GM19193 (cell line): ENCODE data around the gene ASB6.

ENCODE experiments used
- POLR2A ChIP-seq: IDR thresholded peaks from 4 replicates; pipeline ENCODE4 v1.6.1; 2011; ENCODE audit not compliant: insufficient read depth, insufficient read length; ENCODE audit errors: extremely low read depth

Gene ASB6

DNA sequence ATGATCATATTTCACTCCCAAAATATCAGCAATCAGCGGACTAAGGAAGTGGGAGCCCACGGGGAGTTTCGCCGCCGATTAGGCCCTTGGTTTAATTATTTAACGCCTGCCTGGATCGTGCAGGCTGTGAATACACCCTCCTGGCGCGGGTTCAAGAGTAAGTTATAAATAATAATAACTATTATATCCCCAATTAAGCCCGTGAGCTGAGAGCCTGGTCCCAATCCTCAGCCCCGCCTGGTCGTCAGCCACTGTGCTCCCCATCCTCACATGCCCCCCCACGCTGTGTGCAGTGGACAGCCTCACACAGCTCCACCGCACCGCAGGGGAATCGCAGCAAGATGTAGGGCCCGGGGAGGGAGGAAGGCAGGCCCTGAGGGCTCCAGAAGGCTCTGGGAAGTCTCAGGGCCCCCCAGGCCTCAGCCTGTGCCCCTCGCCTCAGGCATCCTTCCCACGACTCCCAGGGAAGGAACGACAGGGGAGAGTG lies 12.6 kb upstream of the ASB6 start:
- no peak for TF ChIP-seq POLR2A

DNA sequence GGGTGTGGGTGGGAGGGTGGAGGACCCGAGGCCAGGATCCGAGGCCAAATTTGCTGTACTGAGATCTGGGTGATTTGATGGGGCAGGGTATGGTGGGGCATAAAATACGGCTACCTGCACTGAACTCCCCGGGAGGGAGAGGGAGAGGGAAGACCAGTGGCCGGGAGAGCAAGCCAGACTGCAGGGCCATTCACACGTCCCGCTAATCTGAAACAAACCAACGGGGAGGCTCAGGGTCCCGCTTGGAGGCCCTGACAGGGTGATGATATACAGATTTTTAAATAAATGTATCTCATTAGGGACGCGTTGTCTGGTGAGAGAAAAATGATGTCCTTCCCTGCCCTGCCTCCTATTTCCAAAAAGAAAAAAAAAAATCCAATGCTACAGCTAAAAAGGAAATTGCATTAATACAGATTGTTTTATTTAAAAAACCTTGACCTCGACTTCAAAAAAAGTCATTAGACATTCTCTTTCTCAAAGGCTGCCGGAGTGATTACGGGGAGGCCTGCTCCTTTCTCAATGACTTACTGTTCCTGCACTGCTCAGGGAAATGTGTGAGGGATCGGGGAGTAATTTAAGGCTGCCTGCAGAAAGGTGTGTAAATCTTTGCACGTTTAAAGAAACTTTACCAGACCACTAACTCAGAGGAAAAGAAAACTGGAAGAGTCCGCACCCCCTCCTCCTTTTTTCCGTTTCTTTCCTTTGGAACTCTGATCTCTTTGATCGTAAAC lies 12.0 kb upstream of the ASB6 start:
- TF ChIP-seq POLR2A = no peak

DNA sequence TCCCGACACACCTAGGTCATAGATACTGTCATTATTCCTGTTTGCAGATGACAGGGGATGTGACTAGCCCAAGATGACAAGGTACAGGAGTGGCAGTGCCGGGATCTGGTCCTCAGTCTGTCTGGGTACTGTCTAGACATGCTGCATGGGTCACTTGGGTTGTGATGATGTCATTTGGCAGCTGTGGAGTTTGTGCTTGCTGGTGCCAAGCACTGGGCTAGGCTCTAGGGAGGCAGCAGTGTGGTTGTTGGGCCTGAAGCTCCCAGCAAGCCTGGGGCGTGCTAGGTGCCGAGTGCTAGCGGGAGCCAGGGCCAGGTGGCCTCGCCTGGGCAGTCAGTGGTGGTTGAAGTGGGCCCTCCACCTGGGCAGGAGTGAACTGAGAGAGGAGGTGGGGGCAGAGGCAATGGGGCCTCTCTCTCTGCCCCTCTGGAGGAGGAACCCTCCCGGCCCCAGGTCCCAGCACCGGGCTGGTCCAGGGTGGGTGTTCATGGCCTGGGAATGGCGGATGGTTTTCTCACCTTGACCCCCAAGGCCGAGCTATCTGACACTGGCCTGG lies 8.8 kb upstream of the ASB6 start:
- no peak for TF ChIP-seq POLR2A

DNA sequence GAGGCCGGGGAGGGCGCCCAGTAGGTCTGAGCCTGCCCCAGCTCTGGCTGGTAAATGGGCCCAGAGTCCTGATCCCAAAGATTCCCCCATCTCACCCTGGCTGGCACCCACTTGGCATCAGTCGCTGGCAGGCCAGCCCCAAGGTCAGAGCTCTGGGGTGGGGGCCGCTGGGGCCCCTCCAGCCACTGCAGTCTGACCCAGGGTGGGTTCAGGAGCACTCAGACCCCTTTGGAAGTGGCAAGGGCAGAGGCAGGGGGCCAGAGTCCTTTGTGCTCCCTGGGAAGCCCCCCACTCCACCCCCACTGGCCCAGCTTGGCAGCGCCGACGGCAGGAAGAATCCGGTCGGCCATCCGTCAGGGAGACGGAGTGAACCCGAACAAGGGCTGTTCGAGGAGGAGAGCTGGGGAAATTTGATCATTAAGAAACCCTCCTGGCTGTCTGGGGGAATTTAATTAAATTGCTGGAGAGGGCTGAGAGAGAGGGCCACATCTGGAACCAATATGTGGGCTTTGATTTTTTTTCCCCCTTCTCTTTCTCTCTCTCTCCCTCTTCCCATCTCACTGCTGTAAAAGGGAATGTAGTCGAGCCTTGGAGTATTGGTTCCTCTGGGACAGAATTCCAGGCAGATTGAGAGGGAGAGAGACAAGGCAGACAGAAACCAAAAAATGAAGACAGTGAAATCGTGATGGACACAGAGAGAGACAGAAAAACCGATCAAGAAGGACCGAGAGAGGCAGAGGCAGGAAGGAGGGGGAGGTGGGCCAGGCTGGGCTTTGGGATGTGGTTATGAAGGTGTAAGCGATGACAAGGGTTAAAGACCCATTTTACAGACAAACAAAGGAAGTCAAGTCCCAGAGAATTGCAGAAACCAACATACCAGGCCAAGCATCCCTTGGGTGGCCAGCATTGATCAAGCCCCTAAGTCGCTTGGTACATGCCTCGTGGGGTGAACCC lies 8.1 kb upstream of the ASB6 start:
- TF ChIP-seq POLR2A = no peak

DNA sequence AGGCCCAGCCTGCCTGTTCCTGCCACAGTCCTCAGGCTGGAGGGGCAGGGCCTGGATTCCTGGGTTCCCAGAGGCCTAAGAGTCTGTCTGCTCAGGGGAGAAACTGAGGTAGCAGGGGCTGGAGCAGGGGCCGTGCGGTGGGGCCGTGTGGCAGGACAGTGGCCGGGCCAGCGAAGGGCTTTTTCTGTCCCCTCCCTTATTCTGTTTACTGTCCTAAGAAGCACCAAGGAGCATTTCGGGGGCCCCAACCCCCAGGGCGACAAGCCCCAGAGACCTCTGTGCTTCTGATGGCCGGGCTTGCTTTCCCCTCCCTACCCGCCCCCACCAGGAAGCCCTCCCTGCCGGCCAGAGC lies 6.8 kb upstream of the ASB6 start:
- no peak for TF ChIP-seq POLR2A

DNA sequence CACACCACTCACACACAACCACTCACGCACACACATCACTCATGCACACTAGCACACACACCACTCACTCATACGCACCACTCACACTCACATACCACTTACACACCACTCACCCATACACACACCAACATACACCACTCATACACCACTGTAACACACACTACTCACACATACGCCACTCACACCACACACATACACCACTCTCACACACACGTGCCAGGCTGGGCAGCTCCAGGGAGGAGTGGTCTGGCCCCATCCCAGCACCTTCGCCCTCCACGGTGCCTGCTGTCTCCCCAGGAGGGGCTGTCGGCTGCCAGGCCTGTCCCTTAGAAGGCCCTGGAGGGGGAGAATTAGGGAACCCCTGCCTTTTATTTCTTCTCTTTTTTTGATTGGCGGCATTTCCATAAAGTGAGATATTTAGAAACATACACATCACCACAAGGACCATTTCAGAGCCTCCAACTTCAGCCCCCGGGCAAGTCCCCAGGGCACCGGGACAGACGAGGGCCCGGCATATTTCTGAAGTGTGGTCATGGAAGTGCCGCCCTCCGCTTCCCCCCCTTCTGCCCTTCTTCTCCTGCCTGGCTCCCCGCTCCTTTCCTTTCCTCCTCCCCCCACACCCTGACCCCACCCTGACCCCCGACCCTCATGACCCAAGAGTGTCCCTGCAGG lies 6.3 kb upstream of the ASB6 start:
- no peak for TF ChIP-seq POLR2A

DNA sequence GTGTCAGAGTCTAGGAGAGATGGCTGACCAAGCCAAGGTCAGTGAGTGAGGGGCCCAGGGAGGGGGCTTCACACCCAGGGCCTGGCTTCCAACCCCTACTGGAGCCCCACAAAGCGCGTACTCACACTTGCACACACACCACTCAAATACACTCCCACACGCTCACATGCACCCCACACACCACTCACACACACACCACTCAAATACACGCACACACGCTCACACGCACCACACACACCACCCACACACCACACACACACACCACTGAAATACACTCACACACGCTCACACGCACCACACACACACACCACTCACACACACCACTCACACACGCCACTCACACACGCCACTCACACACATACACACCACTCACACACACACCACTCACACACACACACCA lies 5.7 kb upstream of the ASB6 start:
- no peak for TF ChIP-seq POLR2A

DNA sequence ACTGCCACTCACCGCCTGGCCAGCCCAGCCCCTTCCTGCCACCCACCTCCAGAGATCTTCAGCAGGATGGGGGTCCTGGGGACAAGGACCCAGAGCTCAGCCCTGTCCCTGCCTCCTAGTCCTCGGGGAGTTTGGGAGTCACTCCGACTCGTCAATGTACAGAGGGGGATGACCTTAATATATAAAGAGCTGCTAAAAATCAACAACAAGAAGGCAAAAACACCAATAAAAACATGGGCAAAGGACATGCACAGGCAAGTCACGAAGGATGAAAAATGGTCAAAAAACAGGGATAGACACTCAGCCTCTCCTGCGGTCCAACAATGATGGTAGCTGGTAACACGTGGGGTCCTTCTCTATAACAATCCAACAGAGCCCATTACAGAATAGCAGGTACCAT lies 4.7 kb upstream of the ASB6 start:
- TF ChIP-seq POLR2A = no peak

DNA sequence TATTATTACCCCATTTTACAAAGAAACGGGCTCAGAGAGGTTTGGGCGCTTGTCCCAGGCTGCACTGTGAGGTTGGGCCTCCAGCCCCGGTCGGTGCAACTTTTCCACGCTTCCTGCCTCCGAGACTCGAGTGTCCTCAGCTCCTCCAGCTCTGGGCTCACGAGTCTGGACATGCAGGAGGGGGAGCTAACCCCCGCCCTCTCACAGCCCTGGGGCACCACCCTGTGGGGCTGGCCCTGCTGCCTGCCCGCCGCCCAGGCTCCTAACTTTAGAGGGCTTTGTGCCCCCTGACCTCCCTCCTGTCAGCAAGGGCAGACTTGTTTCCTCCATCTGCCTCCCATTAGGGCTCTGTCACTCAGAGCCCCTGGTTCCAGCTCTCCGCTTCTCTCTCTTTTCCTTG lies 4.3 kb upstream of the ASB6 start:
- no peak for TF ChIP-seq POLR2A

DNA sequence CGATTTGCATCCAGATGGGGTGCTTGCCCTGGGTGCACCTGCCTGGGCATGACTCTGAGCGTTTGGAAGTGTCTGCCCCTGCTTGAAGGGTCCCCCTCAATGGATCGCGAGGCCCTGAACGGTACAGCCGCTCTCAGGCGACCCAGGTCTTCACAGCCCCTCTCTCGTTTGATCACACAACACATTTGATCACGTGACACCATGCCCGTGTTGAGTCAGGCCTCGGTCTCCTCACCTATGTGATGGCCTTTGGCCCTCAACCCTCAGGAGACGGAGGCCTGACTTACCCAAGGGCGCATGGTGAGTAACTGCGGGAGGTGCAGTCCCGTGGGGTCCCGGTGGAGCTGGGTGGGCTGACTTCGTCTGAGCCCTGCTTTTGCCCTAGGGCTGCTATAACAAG lies 3.0 kb upstream of the ASB6 start:
- no peak for TF ChIP-seq POLR2A

DNA sequence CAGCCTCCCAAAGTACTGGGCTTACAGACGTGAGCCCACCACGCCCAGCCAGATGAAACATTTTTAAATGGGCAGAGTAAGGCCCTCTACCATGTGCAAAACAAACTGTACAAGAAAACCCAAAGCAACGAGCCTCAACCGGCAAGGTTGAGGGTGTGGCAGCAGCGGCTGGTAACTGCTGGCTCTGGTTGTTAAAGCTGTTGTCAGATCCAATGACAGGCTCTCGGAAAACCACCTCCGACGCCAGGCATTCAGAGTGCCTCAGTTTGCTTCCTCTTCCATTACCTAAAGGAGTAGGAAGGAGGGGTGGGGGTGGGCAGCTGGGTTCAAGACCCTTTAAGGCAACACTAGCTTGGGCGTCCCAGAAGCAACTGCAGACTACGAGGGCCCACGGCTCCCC lies 2.4 kb upstream of the ASB6 start:
- TF ChIP-seq POLR2A = no peak

DNA sequence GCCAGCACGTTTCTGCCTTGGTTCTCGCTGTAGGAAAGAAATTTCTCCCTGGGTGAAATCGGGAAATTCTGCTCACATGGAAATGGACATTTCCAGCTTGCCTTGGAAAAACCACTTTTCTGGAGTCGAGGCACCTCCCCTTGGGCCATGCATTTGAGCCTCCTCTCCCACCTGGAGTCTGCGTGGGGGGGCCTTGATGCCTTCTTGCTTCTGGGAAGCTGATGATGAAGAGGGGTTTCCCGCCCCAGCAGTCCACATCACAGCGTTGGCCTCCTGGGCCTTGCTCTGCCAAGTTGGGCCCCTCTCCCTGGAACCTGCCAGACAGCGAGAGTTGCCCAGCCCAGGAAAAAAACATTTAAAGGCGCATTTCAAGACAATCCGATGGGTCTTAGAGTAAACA lies 1.8 kb upstream of the ASB6 start:
- no peak for TF ChIP-seq POLR2A

DNA sequence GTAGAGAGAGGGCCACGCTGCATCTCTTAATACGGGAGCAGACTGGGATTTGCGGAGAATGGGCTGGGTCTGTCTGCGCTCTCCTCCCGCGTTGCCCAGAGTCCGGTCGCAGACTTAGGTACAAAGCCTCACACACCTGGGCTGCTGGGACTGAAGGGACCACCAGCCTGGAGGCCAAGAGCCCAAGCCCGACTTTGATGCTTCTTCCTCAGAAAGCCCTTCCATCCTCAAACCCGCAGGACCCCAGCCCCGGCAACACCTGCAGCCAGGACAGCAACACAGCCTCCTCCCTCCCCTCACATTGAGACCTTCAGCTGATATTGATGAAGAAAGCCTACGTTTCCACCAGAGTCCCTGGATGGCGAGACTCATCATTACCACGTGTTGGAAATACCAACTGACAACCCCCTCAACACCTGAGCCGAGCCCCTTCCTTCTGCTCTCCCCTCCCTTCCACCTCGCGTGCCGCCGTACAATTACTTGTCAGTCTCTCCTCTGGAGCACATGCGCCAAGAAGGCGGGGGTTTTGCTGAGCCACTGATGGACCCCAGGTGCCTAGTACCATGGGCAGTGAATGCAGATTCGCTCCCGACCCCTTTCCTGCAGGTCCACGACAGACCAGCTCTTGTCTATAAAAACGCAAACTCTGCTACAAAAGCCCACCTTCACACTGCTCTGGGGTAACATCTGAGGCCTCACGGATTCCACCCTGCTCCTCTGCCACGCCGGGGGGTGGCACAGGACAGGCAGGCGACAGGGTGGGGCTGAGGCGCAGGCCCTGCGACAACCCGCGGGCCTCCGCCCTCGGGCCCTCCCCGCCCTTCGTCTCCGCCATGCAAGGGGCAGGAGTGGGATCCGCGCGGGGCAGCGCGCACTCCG lies 841 bp downstream of the ASB6 start:
- no peak for TF ChIP-seq POLR2A

DNA sequence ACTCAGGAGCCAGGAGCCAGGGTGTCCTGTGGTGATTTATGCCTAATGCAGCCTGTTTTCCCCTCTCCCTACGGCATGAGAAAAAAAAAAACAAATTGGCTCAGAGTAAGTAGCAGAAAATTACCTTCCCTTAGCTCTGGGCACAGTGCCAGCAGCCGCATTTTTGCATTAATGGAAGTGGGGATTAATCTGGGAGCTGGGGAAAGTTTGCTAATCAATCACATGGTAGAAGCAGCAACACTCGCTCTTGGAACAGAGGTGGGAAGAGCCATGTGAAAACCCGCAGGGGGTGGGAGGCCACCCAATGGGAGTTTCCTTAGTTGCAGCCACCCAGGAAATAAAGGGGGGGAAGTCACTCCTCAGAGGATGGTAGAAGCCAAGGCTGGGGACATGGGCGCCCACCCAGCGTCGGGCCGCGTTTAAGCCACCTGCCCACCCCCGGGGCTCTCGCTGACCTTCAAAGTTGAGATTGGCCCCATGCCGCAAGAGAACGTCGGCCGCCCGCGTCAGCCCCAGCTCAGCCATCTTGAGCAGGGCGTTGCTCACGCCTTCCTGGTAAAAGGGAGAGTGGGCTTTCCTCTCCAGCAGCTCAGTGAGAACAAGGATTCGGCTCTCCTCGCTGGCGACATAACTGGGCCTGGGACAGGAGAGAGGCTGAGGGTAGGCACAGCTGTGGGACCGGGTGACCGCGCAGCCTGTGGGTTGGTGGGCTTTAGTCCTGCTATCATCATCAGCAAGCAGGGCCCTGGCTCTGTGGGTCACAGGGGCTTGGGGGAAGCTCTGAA lies 1.7 kb downstream of the ASB6 start:
- no peak for TF ChIP-seq POLR2A

DNA sequence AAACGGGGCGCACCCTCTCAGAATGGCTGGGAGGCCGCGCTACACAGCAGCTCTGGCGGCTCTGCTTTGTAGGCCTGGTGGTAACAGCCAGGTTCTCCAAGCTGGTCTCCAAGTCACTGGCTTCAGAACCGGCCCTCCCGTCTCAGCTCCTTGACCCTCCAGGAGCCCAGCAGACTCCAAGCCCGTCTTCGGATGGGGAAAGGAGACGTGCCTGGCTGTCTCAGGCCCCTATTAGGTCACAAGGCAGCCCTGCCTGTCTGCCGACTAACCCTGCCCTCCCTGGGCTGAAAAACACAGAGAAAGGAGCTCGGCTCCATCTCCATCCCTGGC lies 2.2 kb downstream of the ASB6 start:
- no peak for TF ChIP-seq POLR2A
